ENCODE data around the gene DIRAS1. TPM values are rescaled to one million over a fixed set of nuclear protein-coding genes. Genes with fewer than 3 reads are reported as not detected.
A peak's percentile ranks its signal among the peaks of the same experiment; 100 is the strongest.

The DIRAS1 gene
- 10 to 100 TPM; 36.5 to 58.0 TPM for total RNA-seq

- no peak for DNase-seq (ENCODE audit: low spot score)
- H3K27ac ChIP-seq = peak within 1 kb of the TSS; percentile 89 to 91
Measured at GRCh38 chr19:2720777-2721569, at the start of gene DIRAS1. DIRAS1 (minus strand) TSS chr19:2721372; CDS start chr19:2717806, 3,566 bp downstream.

GRCh38 chr19:2770055-2771013 is 49.2 kb upstream of the DIRAS1 start:
- Histone ChIP-seq H3K27me3 (no peaks in the 10 kb centered on the region), H3K9me3 (no peaks in the 10 kb centered on the region), H3K27ac (peak overlapping the region; percentile 84 to 85), H3K36me3 (peaks cover 26% of the 10 kb centered on the region), H3K4me1 (peaks cover 0 to 56% of the 10 kb centered on the region in 2 donors), H3K4me3 (no peak overlapping the region)
- no peak for TF ChIP-seq CTCF (IDR thresholded peaks at IDR 0.05)
- peak; percentile 80 for DNase-seq (ENCODE audit: low spot score)

More at GRCh38 chr19:2720777-2721569, at the start of gene DIRAS1:
- Histone ChIP-seq H3K9me3 (no peaks in the 10 kb centered on the region), H3K4me1 (peaks cover 0 to 43% of the 10 kb centered on the region in 2 donors), H3K4me3 (peak within 1 kb of the TSS; percentile 59 to 61), H3K36me3 (no peaks in the 10 kb centered on the region), H3K27me3 (no peaks in the 10 kb centered on the region)
- no peak for TF ChIP-seq CTCF (IDR thresholded peaks at IDR 0.05)

- Histone ChIP-seq H3K9me3 (no peaks in the 10 kb centered on the region), H3K27ac (peak overlapping the region; percentile 38 to 85), H3K36me3 (peaks cover 37% of the 10 kb centered on the region), H3K4me3 (no peak overlapping the region), H3K4me1 (peaks cover 0 to 45% of the 10 kb centered on the region in 2 donors), H3K27me3 (no peaks in the 10 kb centered on the region)
- DNase-seq (ENCODE audit: low spot score) = no peak
- TF ChIP-seq CTCF (IDR thresholded peaks at IDR 0.05) = no peak
Measured at GRCh38 chr19:2769218-2769617, 48.0 kb upstream of the DIRAS1 start.

- Histone ChIP-seq H3K27me3 (no peaks in the 10 kb centered on the region), H3K9me3 (no peaks in the 10 kb centered on the region), H3K27ac (peak overlapping the region; percentile 38 to 85), H3K4me3 (no peak overlapping the region), H3K4me1 (peaks cover 0 to 41% of the 10 kb centered on the region in 2 donors), H3K36me3 (peaks cover 44% of the 10 kb centered on the region)
- no peak for DNase-seq (ENCODE audit: low spot score)
- TF ChIP-seq CTCF (IDR thresholded peaks at IDR 0.05) = no peak
Measured at GRCh38 chr19:2768365-2769132, 47.4 kb upstream of the DIRAS1 start.

GRCh38 chr19:2767688-2768087 is 46.5 kb upstream of the DIRAS1 start:
- Histone ChIP-seq H3K4me3 (no peak overlapping the region), H3K36me3 (peaks cover 53% of the 10 kb centered on the region), H3K27me3 (no peaks in the 10 kb centered on the region), H3K27ac (no peak overlapping the region), H3K4me1 (peaks cover 0 to 41% of the 10 kb centered on the region in 2 donors), H3K9me3 (no peaks in the 10 kb centered on the region)
- DNase-seq (ENCODE audit: low spot score) = no peak
- no peak for TF ChIP-seq CTCF (IDR thresholded peaks at IDR 0.05)
